Right forelimb (tissue), 1 donor: Measurements from ENCODE around the gene RGS9BP.
"Not testable (repeated sequence)": the region's sequence is repeated elsewhere in the genome, so short reads cannot be mapped to it uniquely, and the experiment has no call there.

Source experiments
- DNase-seq: peaks from one replicate; pipeline ENCODE4 v3.0.0-alpha.2; 2018

Gene RGS9BP

GRCh38 chr19:32700129-32700528 lies 24.5 kb downstream of the RGS9BP start:
- not testable (repeated sequence) for DNase-seq

- no peak for DNase-seq
Measured at GRCh38 chr19:32702010-32702409, 26.4 kb downstream of the RGS9BP start.

GRCh38 chr19:32704006-32704405 lies 28.4 kb downstream of the RGS9BP start:
- not testable (repeated sequence) for DNase-seq

GRCh38 chr19:32708457-32708856 lies 32.8 kb downstream of the RGS9BP start:
- no peak for DNase-seq

- no peak for DNase-seq
Measured at GRCh38 chr19:32709032-32709431, 33.4 kb downstream of the RGS9BP start.

GRCh38 chr19:32711747-32712146 lies 36.1 kb downstream of the RGS9BP start:
- DNase-seq: no peak

GRCh38 chr19:32716203-32716602 lies 40.6 kb downstream of the RGS9BP start:
- DNase-seq: not testable (repeated sequence)

- DNase-seq: no peak
Measured at GRCh38 chr19:32717496-32717895, 41.8 kb downstream of the RGS9BP start.

GRCh38 chr19:32718286-32718685 lies 42.6 kb downstream of the RGS9BP start:
- no peak for DNase-seq

- no peak for DNase-seq
Measured at GRCh38 chr19:32719611-32720059, 44.0 kb downstream of the RGS9BP start, which contains the start of gene TDRD12. Gene TDRD12, plus strand, starts transcription at chr19:32719767. Its CDS starts 306 bp downstream, at chr19:32720073.

GRCh38 chr19:32720216-32720935 lies 44.7 kb downstream of the RGS9BP start:
- DNase-seq: no peak

- no peak for DNase-seq
Measured at GRCh38 chr19:32720936-32721250, 45.2 kb downstream of the RGS9BP start.
